ENCODE data around the gene C1QL4.

The C1QL4 gene

DNA sequence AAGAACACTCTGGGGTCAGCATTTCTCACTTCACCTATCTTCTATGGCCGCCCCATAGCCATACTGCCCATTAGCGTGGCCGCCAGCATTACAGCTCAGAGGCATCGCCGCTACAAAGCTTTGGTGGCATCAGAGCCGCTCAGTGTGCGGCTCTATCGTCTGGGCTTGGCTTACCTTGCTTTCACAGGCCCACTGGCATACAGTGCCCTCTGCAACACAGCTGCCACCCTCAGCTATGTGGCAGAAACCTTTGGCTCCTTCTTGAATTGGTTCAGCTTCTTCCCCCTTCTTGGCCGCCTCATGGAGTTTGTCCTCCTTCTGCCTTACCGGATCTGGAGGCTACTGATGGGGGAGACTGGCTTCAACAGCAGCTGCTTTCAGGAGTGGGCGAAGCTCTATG is 12.3 kb upstream of the C1QL4 start:
- TF ChIP-seq MYC (IDR thresholded peaks at IDR 0.05; ENCODE audit: low read depth, low read length), result no peak
- TF ChIP-seq, protein P1, sequence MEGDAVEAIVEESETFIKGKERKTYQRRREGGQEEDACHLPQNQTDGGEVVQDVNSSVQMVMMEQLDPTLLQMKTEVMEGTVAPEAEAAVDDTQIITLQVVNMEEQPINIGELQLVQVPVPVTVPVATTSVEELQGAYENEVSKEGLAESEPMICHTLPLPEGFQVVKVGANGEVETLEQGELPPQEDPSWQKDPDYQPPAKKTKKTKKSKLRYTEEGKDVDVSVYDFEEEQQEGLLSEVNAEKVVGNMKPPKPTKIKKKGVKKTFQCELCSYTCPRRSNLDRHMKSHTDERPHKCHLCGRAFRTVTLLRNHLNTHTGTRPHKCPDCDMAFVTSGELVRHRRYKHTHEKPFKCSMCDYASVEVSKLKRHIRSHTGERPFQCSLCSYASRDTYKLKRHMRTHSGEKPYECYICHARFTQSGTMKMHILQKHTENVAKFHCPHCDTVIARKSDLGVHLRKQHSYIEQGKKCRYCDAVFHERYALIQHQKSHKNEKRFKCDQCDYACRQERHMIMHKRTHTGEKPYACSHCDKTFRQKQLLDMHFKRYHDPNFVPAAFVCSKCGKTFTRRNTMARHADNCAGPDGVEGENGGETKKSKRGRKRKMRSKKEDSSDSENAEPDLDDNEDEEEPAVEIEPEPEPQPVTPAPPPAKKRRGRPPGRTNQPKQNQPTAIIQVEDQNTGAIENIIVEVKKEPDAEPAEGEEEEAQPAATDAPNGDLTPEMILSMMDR (IDR thresholded peaks at IDR 0.05; ENCODE audit: low read depth, low read length), result no peak
- no peak for TF ChIP-seq POLR2A (IDR thresholded peaks at IDR 0.05; ENCODE audit: extremely low read depth, insufficient read length)
- TF ChIP-seq, protein P2, sequence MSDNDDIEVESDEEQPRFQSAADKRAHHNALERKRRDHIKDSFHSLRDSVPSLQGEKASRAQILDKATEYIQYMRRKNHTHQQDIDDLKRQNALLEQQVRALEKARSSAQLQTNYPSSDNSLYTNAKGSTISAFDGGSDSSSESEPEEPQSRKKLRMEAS (IDR thresholded peaks at IDR 0.05; ENCODE audit: low read depth, low read length), result no peak
- DNase-seq (ENCODE audit: low read depth), result no peak
- H3K4me3 ChIP-seq (ENCODE audit: low read depth, low read length), result no peak overlapping the region

DNA sequence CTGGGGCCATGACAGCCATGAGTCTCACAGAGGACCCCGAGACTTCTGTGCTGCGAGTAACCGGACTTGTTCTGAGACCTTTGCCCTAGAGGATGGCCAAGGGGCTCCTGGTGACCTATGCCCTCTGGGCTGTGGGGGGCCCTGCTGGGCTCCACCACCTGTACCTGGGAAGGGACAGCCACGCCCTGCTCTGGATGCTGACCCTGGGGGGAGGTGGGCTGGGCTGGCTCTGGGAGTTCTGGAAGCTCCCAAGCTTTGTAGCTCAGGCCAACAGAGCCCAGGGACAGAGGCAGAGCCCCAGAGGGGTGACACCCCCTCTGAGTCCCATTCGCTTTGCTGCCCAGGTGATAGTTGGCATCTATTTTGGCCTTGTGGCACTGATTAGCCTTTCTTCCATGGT is 11.8 kb upstream of the C1QL4 start:
- no peak for DNase-seq (ENCODE audit: low read depth)
- TF ChIP-seq POLR2A (IDR thresholded peaks at IDR 0.05; ENCODE audit: extremely low read depth, insufficient read length) (no peak), MYC (IDR thresholded peaks at IDR 0.05; ENCODE audit: low read depth, low read length) (no peak)
- H3K4me3 ChIP-seq (ENCODE audit: low read depth, low read length), result no peak overlapping the region

DNA sequence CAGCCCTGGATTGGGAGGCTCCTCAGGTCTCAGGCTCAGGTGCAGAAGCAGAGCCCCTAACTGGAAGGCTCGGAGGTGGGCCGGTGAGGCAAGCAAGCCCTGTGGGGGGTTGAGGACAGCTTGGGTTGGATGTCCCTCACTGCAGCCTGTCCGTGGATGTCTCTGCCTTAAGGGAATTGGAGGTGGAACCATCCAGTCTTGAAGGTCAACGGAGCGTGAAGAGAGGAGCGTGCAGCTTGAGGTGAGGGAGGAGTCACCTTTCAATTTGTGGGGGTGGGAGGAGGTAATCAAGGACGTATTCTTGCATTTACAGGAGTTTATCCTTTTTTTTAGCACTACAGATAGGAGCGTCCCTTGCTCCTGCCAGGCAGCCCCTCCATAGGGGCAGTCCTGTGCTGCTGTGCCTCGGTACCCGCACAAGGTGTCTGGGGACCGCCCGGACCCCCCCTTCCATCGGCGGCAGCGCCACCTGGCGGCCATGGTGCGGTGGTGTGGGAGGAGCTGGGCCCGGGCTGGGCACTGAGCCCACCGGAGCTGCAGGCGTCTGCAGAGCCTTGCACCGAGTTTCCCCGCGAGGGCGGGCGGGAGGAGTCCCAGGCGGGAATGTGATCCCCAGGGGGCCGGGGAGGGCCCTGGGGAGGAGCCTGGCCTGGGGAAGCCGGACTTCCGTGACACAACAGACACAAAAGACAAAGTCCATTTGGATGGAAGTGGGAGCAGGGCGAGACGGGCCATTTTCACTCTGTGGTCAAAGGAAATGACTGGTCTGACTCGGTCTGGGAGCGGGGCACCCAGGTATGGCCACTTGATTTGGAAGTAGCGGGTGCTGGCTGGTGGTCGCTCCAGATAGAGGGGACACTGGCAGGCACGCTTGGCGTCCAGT is 10.6 kb upstream of the C1QL4 start:
- TF ChIP-seq MYC (IDR thresholded peaks at IDR 0.05; ENCODE audit: low read depth, low read length), result no peak
- TF ChIP-seq, protein P1 (IDR thresholded peaks at IDR 0.05; ENCODE audit: low read depth, low read length), result peak; percentile 77
- peak overlapping the region; percentile 7 for H3K4me3 ChIP-seq (ENCODE audit: low read depth, low read length)
- peak; percentile 74 for DNase-seq (ENCODE audit: low read depth)

DNA sequence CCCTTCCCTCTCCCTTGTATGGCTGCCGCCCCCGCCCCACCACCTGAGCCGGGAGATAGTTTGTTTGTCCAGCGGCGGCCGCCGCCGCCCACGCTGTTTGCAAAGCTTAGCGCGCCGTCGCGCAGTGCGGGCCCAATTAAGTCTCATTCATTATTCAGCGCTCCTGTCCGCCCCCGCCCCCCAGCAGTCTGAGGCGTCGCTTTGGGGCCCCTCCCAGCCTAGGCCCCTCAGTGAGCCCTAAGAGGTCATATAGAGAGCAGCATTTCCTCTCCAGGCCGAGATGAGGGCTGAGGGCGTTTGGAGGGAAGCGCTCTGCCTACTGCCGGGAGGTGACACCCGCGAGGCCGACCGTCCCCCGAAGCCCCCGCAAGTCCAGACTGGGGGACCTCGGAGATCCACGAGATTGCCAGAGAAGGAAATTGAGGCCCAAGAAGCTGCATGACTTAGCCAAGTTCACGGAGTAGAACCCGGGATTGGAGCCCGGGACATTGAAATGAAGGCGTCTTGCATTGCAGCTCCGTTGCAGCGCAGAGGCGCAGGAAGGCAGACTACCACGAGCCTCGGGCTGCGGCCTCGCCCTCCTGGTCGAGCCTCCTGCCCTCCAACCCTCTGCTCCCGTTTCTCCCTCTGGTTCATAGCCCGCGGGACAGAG is 9.8 kb upstream of the C1QL4 start, which contains the start of gene DNAJC22:
DNAJC22 (plus strand) TSS at position 230 of the 652 bp plus-strand sequence. CDS start 1,985 bp downstream, outside the sequence.
- TF ChIP-seq POLR2A (IDR thresholded peaks at IDR 0.05; ENCODE audit: extremely low read depth, insufficient read length), result no peak
- TF ChIP-seq, protein P1 (IDR thresholded peaks at IDR 0.05; ENCODE audit: low read depth, low read length), result peak; percentile 6
- DNase-seq (ENCODE audit: low read depth), result peak; percentile 62
- H3K4me3 ChIP-seq (ENCODE audit: low read depth, low read length), result peak within 1 kb of the TSS; percentile 7

DNA sequence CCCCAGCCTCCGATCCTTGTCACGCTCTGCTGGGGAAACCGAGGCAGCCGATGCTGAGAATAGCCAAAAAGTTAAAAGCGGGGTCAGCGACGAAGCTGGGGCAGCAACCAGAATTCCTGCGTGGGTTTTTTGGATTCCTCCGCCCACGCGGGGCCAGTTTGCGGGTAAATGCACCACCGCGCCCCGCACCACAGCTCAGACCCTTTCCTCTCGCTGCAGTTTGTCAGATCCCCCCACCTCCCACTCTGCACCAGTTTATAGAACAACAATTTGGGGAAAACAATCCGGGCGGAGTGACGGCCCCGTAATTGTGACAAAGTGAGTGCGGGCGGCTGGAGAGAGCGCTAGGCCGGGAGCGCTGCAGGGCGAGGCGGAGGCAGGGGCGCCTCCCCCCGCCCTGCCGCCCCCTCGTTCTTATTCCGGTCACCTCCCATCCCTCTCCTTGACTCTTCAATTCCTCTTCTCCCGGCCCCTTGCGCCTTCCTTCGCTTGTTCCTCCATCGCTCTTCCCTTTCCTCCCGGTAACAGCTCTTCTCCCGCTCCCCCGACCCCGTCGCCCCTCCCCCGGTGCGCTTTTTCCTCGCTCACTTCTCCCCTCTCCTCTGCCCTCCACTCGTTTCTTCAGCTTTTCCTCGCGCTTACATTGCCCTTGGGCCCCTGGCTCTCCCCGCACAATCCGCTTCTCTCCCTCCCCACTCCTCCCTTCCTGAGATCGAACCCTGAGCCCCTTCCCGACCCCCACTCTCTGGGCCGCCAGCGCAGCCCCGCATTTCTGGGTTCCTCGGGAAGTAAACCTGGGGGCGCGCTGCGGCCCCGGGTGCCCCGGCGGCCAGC is 9.1 kb upstream of the C1QL4 start:
- no peak overlapping the region for H3K4me3 ChIP-seq (ENCODE audit: low read depth, low read length)
- TF ChIP-seq, protein P1 (IDR thresholded peaks at IDR 0.05; ENCODE audit: low read depth, low read length), result no peak
- TF ChIP-seq, protein P2 (IDR thresholded peaks at IDR 0.05; ENCODE audit: low read depth, low read length), result no peak
- TF ChIP-seq MYC (IDR thresholded peaks at IDR 0.05; ENCODE audit: low read depth, low read length), result no peak
- no peak for TF ChIP-seq POLR2A (IDR thresholded peaks at IDR 0.05; ENCODE audit: extremely low read depth, insufficient read length)
- no peak for DNase-seq (ENCODE audit: low read depth)

All from NB4 (cell line).